Measurements from ENCODE around the gene BNIP5. TPM values are rescaled to one million over a fixed set of nuclear protein-coding genes. Genes with fewer than 3 reads are reported as not detected.

BNIP5 gene
- total RNA-seq, 1 donor from 2014 or later = not detected

DNA sequence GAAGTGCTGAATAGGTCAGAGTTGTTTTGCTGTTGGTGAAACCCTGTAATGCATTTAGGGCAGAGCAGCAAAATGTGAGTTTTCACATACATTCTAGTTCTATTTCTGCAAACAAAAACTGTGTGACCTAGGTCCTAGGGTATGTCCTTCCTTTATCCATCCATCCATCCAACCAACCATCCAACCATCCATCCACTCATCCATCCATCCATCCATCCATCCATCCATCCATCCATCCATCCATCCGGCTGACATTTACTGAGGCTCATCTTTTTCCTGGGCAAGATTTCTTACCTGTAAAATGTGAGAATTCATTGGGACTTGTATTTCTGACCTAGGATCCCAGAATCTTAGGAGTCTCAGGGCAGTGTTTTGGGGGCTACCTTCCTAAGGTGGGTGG is 52.3 kb downstream of the BNIP5 start:
- peaks cover 3% of the 10 kb centered on the region for H3K27me3 ChIP-seq (ENCODE audit: control insufficient read depth, insufficient read depth, low read length)
- no peak for DNase-seq (ENCODE audit: low read depth)
- FAIRE-seq = no peak
- TF ChIP-seq, protein P1, sequence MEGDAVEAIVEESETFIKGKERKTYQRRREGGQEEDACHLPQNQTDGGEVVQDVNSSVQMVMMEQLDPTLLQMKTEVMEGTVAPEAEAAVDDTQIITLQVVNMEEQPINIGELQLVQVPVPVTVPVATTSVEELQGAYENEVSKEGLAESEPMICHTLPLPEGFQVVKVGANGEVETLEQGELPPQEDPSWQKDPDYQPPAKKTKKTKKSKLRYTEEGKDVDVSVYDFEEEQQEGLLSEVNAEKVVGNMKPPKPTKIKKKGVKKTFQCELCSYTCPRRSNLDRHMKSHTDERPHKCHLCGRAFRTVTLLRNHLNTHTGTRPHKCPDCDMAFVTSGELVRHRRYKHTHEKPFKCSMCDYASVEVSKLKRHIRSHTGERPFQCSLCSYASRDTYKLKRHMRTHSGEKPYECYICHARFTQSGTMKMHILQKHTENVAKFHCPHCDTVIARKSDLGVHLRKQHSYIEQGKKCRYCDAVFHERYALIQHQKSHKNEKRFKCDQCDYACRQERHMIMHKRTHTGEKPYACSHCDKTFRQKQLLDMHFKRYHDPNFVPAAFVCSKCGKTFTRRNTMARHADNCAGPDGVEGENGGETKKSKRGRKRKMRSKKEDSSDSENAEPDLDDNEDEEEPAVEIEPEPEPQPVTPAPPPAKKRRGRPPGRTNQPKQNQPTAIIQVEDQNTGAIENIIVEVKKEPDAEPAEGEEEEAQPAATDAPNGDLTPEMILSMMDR (IDR thresholded peaks at IDR 0.05; ENCODE audit: insufficient read depth, low read length, severe bottlenecking) = no peak
- no peak overlapping the region for H3K4me3 ChIP-seq (ENCODE audit: low read depth, low read length)
- no peaks in the 10 kb centered on the region for H3K36me3 ChIP-seq (ENCODE audit: control insufficient read depth, insufficient read depth, low read length)

DNA sequence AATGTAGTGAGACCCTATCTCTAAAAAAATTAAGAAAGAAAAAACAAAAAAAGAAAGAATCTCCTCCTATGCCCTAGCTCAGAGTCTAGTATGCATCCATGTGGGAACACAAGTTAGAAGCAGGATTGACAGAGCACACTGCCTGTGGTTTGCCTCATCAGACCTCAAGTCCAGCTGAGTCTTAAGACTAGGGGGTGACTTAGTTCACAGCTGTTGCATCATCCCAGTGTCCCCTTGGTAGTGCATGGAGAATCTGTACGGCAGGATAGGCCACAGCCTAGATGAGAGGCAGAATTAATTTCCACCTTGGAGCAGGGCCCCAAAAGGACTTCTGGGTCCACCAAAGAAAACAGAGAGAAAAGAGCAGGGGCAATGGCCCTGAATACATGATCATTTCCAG is 53.1 kb downstream of the BNIP5 start:
- FAIRE-seq (no peak), DNase-seq (ENCODE audit: low read depth) (no peak)
- Histone ChIP-seq H3K4me3 (ENCODE audit: low read depth, low read length) (no peak overlapping the region), H3K27me3 (ENCODE audit: control insufficient read depth, insufficient read depth, low read length) (peaks cover 3% of the 10 kb centered on the region), H3K36me3 (ENCODE audit: control insufficient read depth, insufficient read depth, low read length) (no peaks in the 10 kb centered on the region)
- TF ChIP-seq, protein P1 (IDR thresholded peaks at IDR 0.05; ENCODE audit: insufficient read depth, low read length, severe bottlenecking) = no peak

DNA sequence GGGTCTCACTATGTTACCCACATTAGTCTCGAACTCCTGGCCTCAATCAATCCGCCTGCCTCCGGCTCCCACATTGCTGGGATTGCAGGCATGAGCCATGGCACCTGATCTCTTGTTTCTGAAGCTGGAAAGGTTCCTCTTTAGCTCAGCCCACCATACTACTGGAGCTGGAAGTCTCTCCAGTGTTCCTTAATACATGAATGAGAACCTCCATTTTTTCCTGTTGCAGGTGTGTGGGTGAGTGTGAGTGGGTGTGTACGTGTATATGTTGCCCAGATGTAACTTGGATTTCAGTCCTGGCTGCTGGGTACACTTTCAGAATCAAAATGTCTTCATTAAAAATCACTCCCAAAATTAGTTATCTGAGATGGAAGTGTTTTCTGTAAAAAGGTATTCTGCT is 55.7 kb downstream of the BNIP5 start:
- Histone ChIP-seq H3K27me3 (ENCODE audit: control insufficient read depth, insufficient read depth, low read length) (peaks cover 3% of the 10 kb centered on the region), H3K36me3 (ENCODE audit: control insufficient read depth, insufficient read depth, low read length) (no peaks in the 10 kb centered on the region), H3K4me3 (ENCODE audit: low read depth, low read length) (no peak overlapping the region)
- no peak for FAIRE-seq
- no peak for DNase-seq (ENCODE audit: low read depth)
- TF ChIP-seq, protein P1 (IDR thresholded peaks at IDR 0.05; ENCODE audit: insufficient read depth, low read length, severe bottlenecking) = no peak

DNA sequence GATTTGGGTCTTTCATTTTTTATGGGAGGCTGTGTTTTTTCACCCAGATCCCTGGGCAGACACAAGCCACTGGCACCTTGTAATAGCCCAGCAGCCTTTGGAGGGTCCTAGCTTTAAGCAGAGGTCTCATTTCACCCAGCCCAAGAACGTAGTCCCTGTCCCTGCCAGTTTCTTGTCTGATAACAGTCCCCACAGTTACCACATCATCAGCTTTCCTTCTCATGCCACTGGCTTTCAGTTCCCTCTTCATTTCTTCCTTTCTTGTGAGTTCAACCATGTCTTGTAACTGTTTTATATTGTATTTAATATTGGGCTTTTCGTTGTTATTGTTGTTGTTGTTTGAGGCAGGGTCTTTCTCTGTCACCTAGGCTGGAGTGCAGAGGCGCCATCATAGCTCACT is 56.2 kb downstream of the BNIP5 start:
- TF ChIP-seq, protein P1 (IDR thresholded peaks at IDR 0.05; ENCODE audit: insufficient read depth, low read length, severe bottlenecking) = no peak
- Histone ChIP-seq H3K27me3 (ENCODE audit: control insufficient read depth, insufficient read depth, low read length) (peaks cover 3% of the 10 kb centered on the region), H3K36me3 (ENCODE audit: control insufficient read depth, insufficient read depth, low read length) (no peaks in the 10 kb centered on the region), H3K4me3 (ENCODE audit: low read depth, low read length) (no peak overlapping the region)
- DNase-seq (ENCODE audit: low read depth) (no peak), FAIRE-seq (no peak)

DNA sequence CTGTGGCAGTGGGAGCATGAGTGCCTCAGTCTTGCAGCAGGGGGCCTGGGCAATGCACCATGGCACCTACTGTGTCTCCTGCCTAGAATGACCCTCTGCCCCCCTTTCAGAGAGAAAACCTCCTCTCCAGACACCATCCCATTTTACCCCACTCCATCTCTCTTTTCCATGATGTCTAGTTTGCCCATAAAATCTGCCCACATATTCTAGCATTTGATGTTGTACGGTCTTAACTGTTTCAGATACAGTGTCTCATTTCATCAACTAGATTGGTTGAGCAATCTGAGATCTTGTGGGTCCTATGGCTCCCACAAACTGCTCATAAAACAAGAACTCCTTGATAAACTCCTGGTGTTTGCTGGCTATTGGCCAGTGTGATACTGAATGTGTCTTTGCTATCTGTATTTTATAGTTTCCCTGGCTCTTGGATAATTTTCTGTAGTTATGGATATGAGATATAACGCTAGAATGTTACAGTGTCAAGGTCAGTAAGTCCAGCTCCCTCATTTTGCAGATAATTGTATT is 58.7 kb downstream of the BNIP5 start:
- Histone ChIP-seq H3K36me3 (ENCODE audit: control insufficient read depth, insufficient read depth, low read length) (no peaks in the 10 kb centered on the region), H3K27me3 (ENCODE audit: control insufficient read depth, insufficient read depth, low read length) (no peaks in the 10 kb centered on the region), H3K4me3 (ENCODE audit: low read depth, low read length) (no peak overlapping the region)
- TF ChIP-seq, protein P1 (IDR thresholded peaks at IDR 0.05; ENCODE audit: insufficient read depth, low read length, severe bottlenecking) = no peak
- no peak for FAIRE-seq
- DNase-seq (ENCODE audit: low read depth) = no peak

Data from bronchial epithelial cell (primary cell).